GM23338 (cell line): ENCODE results near the gene IGDCC3. TPM values are rescaled to one million over a fixed set of nuclear protein-coding genes. Genes with fewer than 3 reads are reported as not detected.

Source experiments
- ATAC-seq: fragments of 200-7000 bp; cut with Tn5 transposase; 3 replicates; pipeline ENCODE4 v1.9.1; 2020
- DNase-seq: peaks from one replicate; pipeline ENCODE4 v3.0.0-alpha.2; 2015; ENCODE audit warnings: low spot score
- H2AFZ ChIP-seq: fragments of 200-600 bp; sonication (generic); 2 replicates; pipeline ENCODE4 v1.8.0; 2016; ENCODE audit warnings: antibody characterized with exemption, mild to moderate bottlenecking, moderate library complexity
- H3F3A ChIP-seq: fragments of 200-600 bp; sonication (generic); replicated peaks from 2 replicates; pipeline ENCODE4 v1.8.0; 2017; ENCODE audit warnings: antibody characterized with exemption, mixed run types, low read depth
- H3K27ac ChIP-seq: fragments of 200-600 bp; sonication (generic); 2 replicates; pipeline ENCODE4 v1.6.1; 2016; ENCODE audit warnings: low read depth
- H3K27me3 ChIP-seq: fragments of 200-600 bp; sonication (generic); 2 replicates; pipeline ENCODE4 v1.8.0; 2016; ENCODE audit warnings: mild to moderate bottlenecking, mixed run types, moderate library complexity; ENCODE audit not compliant: insufficient read depth
- H3K36me3 ChIP-seq: fragments of 200-600 bp; sonication (generic); 2 replicates; pipeline ENCODE4 v1.8.0; 2016; ENCODE audit warnings: mild to moderate bottlenecking; ENCODE audit not compliant: insufficient read depth
- H3K4me1 ChIP-seq: fragments of 200-600 bp; sonication (generic); 2 replicates; pipeline ENCODE4 v1.8.0; 2016; ENCODE audit warnings: mild to moderate bottlenecking, moderate library complexity; ENCODE audit not compliant: insufficient read depth
- H3K4me2 ChIP-seq: fragments of 200-600 bp; sonication (generic); 2 replicates; pipeline ENCODE4 v1.7.1; 2017; ENCODE audit warnings: mixed run types
- H3K4me3 ChIP-seq: fragments of 200-600 bp; sonication (generic); 2 replicates; pipeline ENCODE4 v1.6.1; 2016; ENCODE audit warnings: mixed run types
- H3K79me2 ChIP-seq: fragments of 200-600 bp; sonication (generic); replicated peaks from 2 replicates; pipeline ENCODE4 v1.8.0; 2017; ENCODE audit warnings: mild to moderate bottlenecking; ENCODE audit not compliant: insufficient read depth
- H3K9me2 ChIP-seq: fragments of 200-600 bp; sonication (generic); 2 replicates; pipeline ENCODE4 v1.8.0; 2017; ENCODE audit not compliant: insufficient read depth
- H4K20me1 ChIP-seq: fragments of 200-600 bp; sonication (generic); replicated peaks from 2 replicates; pipeline ENCODE4 v1.8.0; 2017; ENCODE audit warnings: mild to moderate bottlenecking; ENCODE audit not compliant: insufficient read depth
- H3K27ac Mint-ChIP-seq: 2 replicates; pipeline ENCODE4 v1.8.0; 2020; ENCODE audit warnings: inconsistent platforms, mild to moderate bottlenecking, moderate library complexity, mixed read lengths
- H3K27me3 Mint-ChIP-seq: 3 replicates; pipeline ENCODE4 v1.8.0; 2022; ENCODE audit warnings: low read depth, mild to moderate bottlenecking, moderate library complexity, mixed read lengths, inconsistent platforms; ENCODE audit not compliant: insufficient read depth, poor library complexity
- H3K36me3 Mint-ChIP-seq: 3 replicates; pipeline ENCODE4 v1.8.0; 2021; ENCODE audit warnings: low read depth, mild to moderate bottlenecking, inconsistent platforms, moderate library complexity, mixed read lengths
- H3K4me1 Mint-ChIP-seq: 3 replicates; pipeline ENCODE4 v1.8.0; 2020; ENCODE audit warnings: mild to moderate bottlenecking, inconsistent platforms, mixed read lengths
- H3K4me3 Mint-ChIP-seq: 3 replicates; pipeline ENCODE4 v1.8.0; 2021; ENCODE audit warnings: moderate library complexity, mild to moderate bottlenecking, inconsistent platforms, mixed read lengths
- H3K9me3 Mint-ChIP-seq: 3 replicates; pipeline ENCODE4 v1.8.0; 2020; ENCODE audit warnings: moderate library complexity, mild to moderate bottlenecking, inconsistent platforms, mixed read lengths
- CREB1 ChIP-seq: fragments of 250-450 bp; sonication (Bioruptor Pico); IDR thresholded peaks from 2 replicates; pipeline ENCODE4 v1.5.0; 2020; ENCODE audit warnings: low read depth, mild to moderate bottlenecking, moderate library complexity
- CTCF ChIP-seq, 2 experiments: fragments of 200-600 bp in 1 of 2; sonication (generic) in 1 of 2; conservative IDR thresholded peaks; 2 replicates each; pipeline versions ENCODE4 v1.5.1 to v1.6.1; 2016 to 2017; ENCODE audit warnings: antibody characterized with exemption in 2 of 2, low read depth in 2 of 2, mild to moderate bottlenecking in 2 of 2, moderate library complexity in 1 of 2
- ETS1 ChIP-seq: IDR thresholded peaks from 2 replicates; pipeline ENCODE4 v1.6.1; 2016; ENCODE audit warnings: antibody characterized with exemption
- EZH2 ChIP-seq: fragments of 200-600 bp; sonication (generic); IDR thresholded peaks from one replicate; pipeline ENCODE4 v1.8.0; 2017; ENCODE audit warnings: antibody characterized with exemption, mild to moderate bottlenecking, low read depth; ENCODE audit not compliant: unreplicated experiment
- EZH2phosphoT487 ChIP-seq: fragments of 200-600 bp; sonication (generic); IDR thresholded peaks from one replicate; pipeline ENCODE4 v1.8.1; 2018; ENCODE audit warnings: antibody characterized with exemption; ENCODE audit not compliant: unreplicated experiment
- JUNB ChIP-seq: IDR thresholded peaks from one replicate; pipeline ENCODE4 v1.6.1; 2016; ENCODE audit warnings: antibody characterized with exemption; ENCODE audit not compliant: unreplicated experiment
- NANOG ChIP-seq: IDR thresholded peaks from 2 replicates; pipeline ENCODE4 v1.6.1; 2016; ENCODE audit warnings: antibody characterized with exemption, borderline replicate concordance
- POLR2AphosphoS5 ChIP-seq: IDR thresholded peaks from 2 replicates; pipeline ENCODE4 v1.6.1; 2016; ENCODE audit warnings: antibody characterized with exemption, low read depth
- STAT1 ChIP-seq: IDR thresholded peaks from one replicate; pipeline ENCODE4 v1.6.1; 2016; ENCODE audit warnings: antibody characterized with exemption; ENCODE audit not compliant: unreplicated experiment
- ZNF114 ChIP-seq: fragments of 250-450 bp; sonication (Bioruptor Pico); IDR thresholded peaks from 2 replicates; pipeline ENCODE4 v1.5.0; 2020; ENCODE audit warnings: mild to moderate bottlenecking, moderate library complexity
- ZNF331 ChIP-seq: fragments of 250-450 bp; sonication (Bioruptor Pico); IDR thresholded peaks from 2 replicates; pipeline ENCODE4 v1.5.0; 2020; ENCODE audit warnings: low read depth, mild to moderate bottlenecking, moderate library complexity
- ZNF462 ChIP-seq: fragments of 250-450 bp; sonication (Bioruptor Pico); IDR thresholded peaks from 2 replicates; pipeline ENCODE4 v1.5.0; 2020; ENCODE audit warnings: mild to moderate bottlenecking, moderate library complexity
- polyA plus RNA-seq: library from polyadenylated mRNA; unstranded; fragments of >200 nt; fragmentation: Nextera tagmentation; extraction: Ambion mirVana; gene quantifications from 2 replicates; pipeline ENCODE4 v1.2.1, GENCODE V29; 2016
- total RNA-seq: library from RNA; depleted of rRNA; stranded (reverse); fragments of >200 nt; shearing (Covaris generic); gene quantifications from 2 replicates; pipeline ENCODE4 v1.2.3, GENCODE V29; 2014
- TF ChIP-seq, protein P1 (sequence below): IDR thresholded peaks from one replicate; pipeline ENCODE4 v1.6.1; 2018; ENCODE audit warnings: antibody characterized with exemption; ENCODE audit not compliant: unreplicated experiment

Gene IGDCC3
- total and polyA plus RNA-seq, 2 experiments from 2014 or later = 15.3 to 30.7 TPM

DNA sequence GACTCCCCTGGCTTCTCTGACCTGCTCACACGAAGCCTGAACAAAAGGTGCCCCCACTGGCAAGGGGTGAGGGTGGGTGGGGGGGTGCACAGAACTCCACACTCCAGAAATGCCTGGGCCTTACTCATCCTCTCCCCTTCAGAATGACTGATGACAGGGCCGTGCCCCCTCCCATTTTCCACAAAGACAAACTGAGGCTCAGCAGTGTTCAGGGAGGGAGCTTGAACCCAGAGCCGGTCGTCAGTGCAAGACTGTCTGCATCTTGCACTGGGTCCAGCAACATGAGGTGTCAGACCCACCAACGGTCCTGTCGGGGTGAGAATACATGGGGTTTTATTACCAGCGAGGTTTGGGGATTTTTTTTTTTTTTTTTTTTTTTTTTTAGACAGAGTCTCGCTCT lies 15.3 kb downstream of the IGDCC3 start:
- ATAC-seq = no peak
- H3K27ac Mint-ChIP-seq = no peak overlapping the region

More for the DNA sequence above, 15.3 kb downstream of the IGDCC3 start:
- Mint-ChIP-seq H3K4me1 (peaks cover 54% of the 10 kb centered on the region), H3K27me3 (peaks cover 21% of the 10 kb centered on the region), H3K36me3 (peaks cover 13% of the 10 kb centered on the region), H3K4me3 (no peak overlapping the region), H3K9me3 (no peaks in the 10 kb centered on the region)
- TF ChIP-seq ETS1 = no peak
- TF ChIP-seq EZH2phosphoT487 = no peak
- TF ChIP-seq STAT1 = no peak
- TF ChIP-seq CTCF (conservative IDR thresholded peaks at IDR 0.05; ENCODE audit: low read depth in 2 of 2) = no peak
- no peak for TF ChIP-seq ZNF462
- no peak for TF ChIP-seq JUNB
- TF ChIP-seq EZH2 = no peak
- TF ChIP-seq ZNF331 = no peak
- TF ChIP-seq POLR2AphosphoS5 = no peak
- no peak for TF ChIP-seq NANOG
- TF ChIP-seq, protein P1, sequence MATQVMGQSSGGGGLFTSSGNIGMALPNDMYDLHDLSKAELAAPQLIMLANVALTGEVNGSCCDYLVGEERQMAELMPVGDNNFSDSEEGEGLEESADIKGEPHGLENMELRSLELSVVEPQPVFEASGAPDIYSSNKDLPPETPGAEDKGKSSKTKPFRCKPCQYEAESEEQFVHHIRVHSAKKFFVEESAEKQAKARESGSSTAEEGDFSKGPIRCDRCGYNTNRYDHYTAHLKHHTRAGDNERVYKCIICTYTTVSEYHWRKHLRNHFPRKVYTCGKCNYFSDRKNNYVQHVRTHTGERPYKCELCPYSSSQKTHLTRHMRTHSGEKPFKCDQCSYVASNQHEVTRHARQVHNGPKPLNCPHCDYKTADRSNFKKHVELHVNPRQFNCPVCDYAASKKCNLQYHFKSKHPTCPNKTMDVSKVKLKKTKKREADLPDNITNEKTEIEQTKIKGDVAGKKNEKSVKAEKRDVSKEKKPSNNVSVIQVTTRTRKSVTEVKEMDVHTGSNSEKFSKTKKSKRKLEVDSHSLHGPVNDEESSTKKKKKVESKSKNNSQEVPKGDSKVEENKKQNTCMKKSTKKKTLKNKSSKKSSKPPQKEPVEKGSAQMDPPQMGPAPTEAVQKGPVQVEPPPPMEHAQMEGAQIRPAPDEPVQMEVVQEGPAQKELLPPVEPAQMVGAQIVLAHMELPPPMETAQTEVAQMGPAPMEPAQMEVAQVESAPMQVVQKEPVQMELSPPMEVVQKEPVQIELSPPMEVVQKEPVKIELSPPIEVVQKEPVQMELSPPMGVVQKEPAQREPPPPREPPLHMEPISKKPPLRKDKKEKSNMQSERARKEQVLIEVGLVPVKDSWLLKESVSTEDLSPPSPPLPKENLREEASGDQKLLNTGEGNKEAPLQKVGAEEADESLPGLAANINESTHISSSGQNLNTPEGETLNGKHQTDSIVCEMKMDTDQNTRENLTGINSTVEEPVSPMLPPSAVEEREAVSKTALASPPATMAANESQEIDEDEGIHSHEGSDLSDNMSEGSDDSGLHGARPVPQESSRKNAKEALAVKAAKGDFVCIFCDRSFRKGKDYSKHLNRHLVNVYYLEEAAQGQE = no peak
- no peak for TF ChIP-seq ZNF114
- TF ChIP-seq CREB1 = no peak
- Histone ChIP-seq H3F3A (0 out of 2 replicates have a peak, but pooled peaks cover 11% of the 10 kb centered on the region), H3K79me2 (peaks cover 19% of the 10 kb centered on the region), H3K27me3 (peaks cover 52% of the 10 kb centered on the region), H3K4me3 (no peak overlapping the region), H3K27ac (no peak overlapping the region), H3K4me2 (peak overlapping the region; percentile 74; the same call in 1 of the 2 replicates), H2AFZ (no peak overlapping the region), H3K36me3 (no peaks in the 10 kb centered on the region), H3K9me2 (no peaks in the 10 kb centered on the region), H3K4me1 (peaks cover 57% of the 10 kb centered on the region), H4K20me1 (peaks cover 7% of the 10 kb centered on the region; the same call in 1 of the 2 replicates)
- DNase-seq = no peak
